Measurements from ENCODE around the gene TMX4. TPM values are rescaled to one million over a fixed set of nuclear protein-coding genes. Genes with fewer than 3 reads are reported as not detected.

TMX4 gene
- total and polyA plus RNA-seq, 2 of the 8 experiments (the other 6 are each of a cell fraction or from before 2014, with no cell fraction given) = 2.1 to 7.8 TPM

DNA sequence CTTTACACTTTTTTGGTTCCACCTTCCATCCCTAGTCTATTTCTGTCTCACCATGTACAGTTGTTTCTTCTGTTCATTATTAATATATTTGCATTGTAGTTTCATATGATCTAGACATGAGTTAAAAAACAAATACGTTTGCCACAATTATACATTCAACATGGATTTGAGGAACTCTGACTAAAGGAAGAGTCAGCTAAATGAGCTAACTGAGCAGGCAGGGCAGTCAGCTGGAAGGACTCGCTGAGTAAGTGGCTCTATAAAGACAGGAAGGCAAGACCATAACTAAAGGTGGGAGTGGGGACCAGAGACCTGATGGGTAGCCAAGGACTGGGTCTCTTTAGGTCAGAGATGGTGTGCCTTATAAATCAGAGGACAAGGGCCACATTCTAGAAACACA is 26.3 kb downstream of the TMX4 start:
- Histone ChIP-seq H3K23ac (ENCODE audit: insufficient read length) (no peak overlapping the region), H3K14ac (ENCODE audit: insufficient read length) (no peak overlapping the region), H3K4me3 (ENCODE audit: extremely low read depth in 1 of 4, insufficient read depth in 2 of 4, low read depth in 3 of 4, low read length in 4 of 4) (no peak overlapping the region), H3K4me1 (replicated peaks in 1 of 4; ENCODE audit: control insufficient read depth in 3 of 4, insufficient read depth in 4 of 4, low read length in 3 of 4) (no peaks in the 10 kb centered on the region), H3K79me2 (ENCODE audit: control insufficient read depth in 1 of 2, insufficient read depth in 2 of 2, low read length in 2 of 2) (no peaks in the 10 kb centered on the region), H2BK5ac (ENCODE audit: low read depth, low read length) (no peak overlapping the region), H3K4me2 (ENCODE audit: insufficient read depth in 1 of 2, low read depth in 2 of 2, low read length in 2 of 2) (no peak overlapping the region), H4K91ac (replicated peaks; ENCODE audit: insufficient read length, low read length) (no peak overlapping the region), H3K27ac (ENCODE audit: low read depth, low read length) (no peak overlapping the region), H3K18ac (ENCODE audit: extremely low read depth, low read length) (no peak overlapping the region), H2AFZ (ENCODE audit: low read length) (no peak overlapping the region), H3K9ac (replicated peaks in 1 of 4; ENCODE audit: extremely low read depth in 1 of 4, low read depth in 3 of 4, low read length in 3 of 4) (no peak overlapping the region), H4K20me1 (replicated peaks in 1 of 2; ENCODE audit: control insufficient read depth in 1 of 2, insufficient read depth in 2 of 2, low read length in 2 of 2) (no peaks in the 10 kb centered on the region), H3K4ac (replicated peaks; ENCODE audit: insufficient read length, low read depth, low read length) (no peak overlapping the region), H3K27me3 (replicated peaks in 1 of 4; ENCODE audit: control insufficient read depth in 3 of 4, extremely low read depth in 1 of 4, insufficient read depth in 3 of 4, low read length in 3 of 4) (no peaks in the 10 kb centered on the region), H4K8ac (ENCODE audit: extremely low read depth, insufficient read depth, low read length) (no peak overlapping the region), H3K56ac (replicated peaks; ENCODE audit: insufficient read length, low read depth, low read length) (no peak overlapping the region), H4K5ac (ENCODE audit: insufficient read length, low read depth, low read length) (no peak overlapping the region), H2BK120ac (replicated peaks; ENCODE audit: low read depth, low read length) (no peak overlapping the region), H3K36me3 (ENCODE audit: control insufficient read depth in 2 of 4, insufficient read depth in 4 of 4, low read length in 3 of 4) (peaks cover 0 to 3% (median 0%) of the 10 kb centered on the region in 4 experiments; a peak in 2 of 8 replicates), H3K23me2 (ENCODE audit: low read depth, low read length) (no peaks in the 10 kb centered on the region; the same call in 1 of the 2 replicates), H2BK15ac (ENCODE audit: low read length) (no peak overlapping the region), H2AK5ac (ENCODE audit: low read depth, low read length) (no peak overlapping the region), H2BK12ac (ENCODE audit: low read depth, low read length) (no peak overlapping the region), H2BK20ac (ENCODE audit: low read length) (no peak overlapping the region), H3K79me1 (ENCODE audit: low read depth, low read length) (no peaks in the 10 kb centered on the region), H3K9me3 (ENCODE audit: insufficient read depth in 2 of 2, low read depth in 1 of 2, low read length in 1 of 2) (peaks cover 0 to 9% of the 10 kb centered on the region in 2 experiments; a peak in 2 of 4 replicates)
- WGBS, 2 experiments (ENCODE audit: extremely low coverage in 1 of 2, insufficient coverage in 1 of 2, insufficient read length in 1 of 2, insufficient replicate concordance in 2 of 2, low coverage in 1 of 2, low lambda C conversion rate in 2 of 2, missing lambda C conversion rate in 1 of 2) = 91% methylated on average over 2 of the region's 2 CpGs; no CpG with 5 or more reads in 1 of the 2 experiments
- CTCF ChIA-PET (ENCODE audit: partially characterized antibody) = interaction anchor here (1.1 to 1.9 kb wide), 3 partner anchors 13 to 729 kb away, joined by 3 to 7 read pairs (median 4); no protein-coding TSS in a partner anchor
- FAIRE-seq (no peak), DNase-seq (ENCODE audit: low read depth in 1 of 2, low spot score in 2 of 2) (no peak)
- POLR2A ChIA-PET (ENCODE audit: partially characterized antibody) = no interaction called here
- no peak for TF ChIP-seq EZH2 (IDR thresholded peaks at IDR 0.05; ENCODE audit: low read depth, low read length, severe bottlenecking)
- TF ChIP-seq KDM1A (IDR thresholded peaks at IDR 0.05; ENCODE audit: borderline replicate concordance, low read length) = no peak
- TF ChIP-seq CBX5 (IDR thresholded peaks at IDR 0.05; ENCODE audit: low read depth, low read length) = no peak
- no peak for TF ChIP-seq SRF (IDR thresholded peaks at IDR 0.05; ENCODE audit: low read depth, low read length)
- no peak for TF ChIP-seq HDAC2 (IDR thresholded peaks at IDR 0.05; ENCODE audit: borderline replicate concordance in 1 of 2, low read depth in 2 of 2, low read length in 2 of 2)
- no peak for TF ChIP-seq TEAD4 (IDR thresholded peaks at IDR 0.05; ENCODE audit: low read depth, low read length)
- no peak for TF ChIP-seq KDM4A (IDR thresholded peaks at IDR 0.05; ENCODE audit: low read depth, low read length, severe bottlenecking)
- TF ChIP-seq FOSL1 (IDR thresholded peaks at IDR 0.05; ENCODE audit: insufficient read depth, low read depth, low read length) = no peak
- no peak for TF ChIP-seq CHD2 (IDR thresholded peaks at IDR 0.05; ENCODE audit: low read length)
- no peak for TF ChIP-seq BCL11A (IDR thresholded peaks at IDR 0.05; ENCODE audit: low read depth in 2 of 2, low read length in 2 of 2)
- TF ChIP-seq, protein P1, sequence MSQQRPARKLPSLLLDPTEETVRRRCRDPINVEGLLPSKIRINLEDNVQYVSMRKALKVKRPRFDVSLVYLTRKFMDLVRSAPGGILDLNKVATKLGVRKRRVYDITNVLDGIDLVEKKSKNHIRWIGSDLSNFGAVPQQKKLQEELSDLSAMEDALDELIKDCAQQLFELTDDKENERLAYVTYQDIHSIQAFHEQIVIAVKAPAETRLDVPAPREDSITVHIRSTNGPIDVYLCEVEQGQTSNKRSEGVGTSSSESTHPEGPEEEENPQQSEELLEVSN (IDR thresholded peaks at IDR 0.05) = no peak
- no peak for TF ChIP-seq SP4 (IDR thresholded peaks at IDR 0.05; ENCODE audit: low read length)
- no peak for TF ChIP-seq EP300 (IDR thresholded peaks at IDR 0.05; ENCODE audit: borderline replicate concordance in 1 of 2, low read depth in 2 of 2, low read length in 2 of 2)

All from H1 (cell line).